Measurements from ENCODE around the gene CELF4. TPM values are rescaled to one million over a fixed set of nuclear protein-coding genes. Genes with fewer than 3 reads are reported as not detected.

Gene CELF4
- polyA plus RNA-seq, 1 experiment: not detected

DNA sequence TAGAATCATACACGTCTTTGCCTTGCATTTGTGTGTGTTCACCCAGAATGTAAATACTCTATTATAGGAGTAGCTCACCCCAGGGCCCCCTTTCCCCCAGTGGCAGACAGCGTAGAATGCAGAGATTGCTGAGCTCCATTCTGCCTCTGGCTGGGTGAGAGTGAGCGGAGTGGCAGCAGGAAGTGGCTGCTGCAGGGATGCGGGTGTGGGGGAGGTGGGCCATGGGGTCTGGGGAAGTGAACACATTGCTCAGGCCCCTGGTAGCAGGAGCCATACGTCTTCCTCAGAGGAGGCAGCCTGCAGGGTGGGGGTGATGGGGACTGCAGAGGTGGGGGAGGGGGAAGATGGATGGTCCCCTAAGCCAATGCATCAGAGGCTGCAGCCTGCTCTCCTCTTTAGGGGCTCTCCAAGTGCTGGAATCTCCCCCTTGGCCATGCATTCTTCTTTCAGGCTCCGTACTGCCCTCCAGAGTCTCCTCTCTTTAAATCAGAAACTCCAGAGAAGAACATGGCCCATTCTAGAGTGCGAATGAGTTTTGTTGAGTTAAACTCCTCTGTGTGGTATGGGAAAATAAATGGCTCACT lies 72.2 kb downstream of the CELF4 start:
- TF ChIP-seq, protein P1, sequence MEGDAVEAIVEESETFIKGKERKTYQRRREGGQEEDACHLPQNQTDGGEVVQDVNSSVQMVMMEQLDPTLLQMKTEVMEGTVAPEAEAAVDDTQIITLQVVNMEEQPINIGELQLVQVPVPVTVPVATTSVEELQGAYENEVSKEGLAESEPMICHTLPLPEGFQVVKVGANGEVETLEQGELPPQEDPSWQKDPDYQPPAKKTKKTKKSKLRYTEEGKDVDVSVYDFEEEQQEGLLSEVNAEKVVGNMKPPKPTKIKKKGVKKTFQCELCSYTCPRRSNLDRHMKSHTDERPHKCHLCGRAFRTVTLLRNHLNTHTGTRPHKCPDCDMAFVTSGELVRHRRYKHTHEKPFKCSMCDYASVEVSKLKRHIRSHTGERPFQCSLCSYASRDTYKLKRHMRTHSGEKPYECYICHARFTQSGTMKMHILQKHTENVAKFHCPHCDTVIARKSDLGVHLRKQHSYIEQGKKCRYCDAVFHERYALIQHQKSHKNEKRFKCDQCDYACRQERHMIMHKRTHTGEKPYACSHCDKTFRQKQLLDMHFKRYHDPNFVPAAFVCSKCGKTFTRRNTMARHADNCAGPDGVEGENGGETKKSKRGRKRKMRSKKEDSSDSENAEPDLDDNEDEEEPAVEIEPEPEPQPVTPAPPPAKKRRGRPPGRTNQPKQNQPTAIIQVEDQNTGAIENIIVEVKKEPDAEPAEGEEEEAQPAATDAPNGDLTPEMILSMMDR (IDR thresholded peaks at IDR 0.05; ENCODE audit: low read depth, low read length): no peak
- DNase-seq (ENCODE audit: low read depth, low spot score): no peak
- H3K27me3 ChIP-seq (ENCODE audit: control insufficient read depth, insufficient read depth, low read length): peaks cover 9% of the 10 kb centered on the region
- ChIA-PET CTCF (interaction anchor here (1.0 kb wide), 1 partner anchor 8 kb away, joined by 3 read pairs; no protein-coding TSS in a partner anchor), POLR2A (no interaction called here)
- H3K27ac ChIP-seq (ENCODE audit: low read depth, low read length): no peak overlapping the region
- no peaks in the 10 kb centered on the region for H3K9me3 ChIP-seq (ENCODE audit: control insufficient read depth, insufficient read depth, low read length)
- H3K4me3 ChIP-seq (ENCODE audit: low read depth, low read length): no peak overlapping the region

- no peak overlapping the region for H3K4me3 ChIP-seq (ENCODE audit: low read depth, low read length)
- POLR2A ChIA-PET: no interaction called here
- no peaks in the 10 kb centered on the region for H3K9me3 ChIP-seq (ENCODE audit: control insufficient read depth, insufficient read depth, low read length)
- H3K27me3 ChIP-seq (ENCODE audit: control insufficient read depth, insufficient read depth, low read length): peaks cover 13% of the 10 kb centered on the region
- no peak overlapping the region for H3K27ac ChIP-seq (ENCODE audit: low read depth, low read length)
- CTCF ChIA-PET: interaction anchor here (1.0 kb wide), 1 partner anchor 8 kb away, joined by 3 read pairs; no protein-coding TSS in a partner anchor
- TF ChIP-seq, protein P1 (IDR thresholded peaks at IDR 0.05; ENCODE audit: low read depth, low read length): no peak
- no peak for DNase-seq (ENCODE audit: low read depth, low spot score)
These were observed 72.6 kb downstream of the CELF4 start for GRCh38 chr18:37492952-37493351.

- POLR2A ChIA-PET: no interaction called here
- CTCF ChIA-PET: no interaction called here
These were observed 74.1 kb downstream of the CELF4 start for GRCh38 chr18:37491526-37491925.

GRCh38 chr18:37489998-37490397 lies 75.6 kb downstream of the CELF4 start:
- TF ChIP-seq, protein P1 (IDR thresholded peaks at IDR 0.05; ENCODE audit: low read depth, low read length): no peak
- no peak overlapping the region for H3K4me3 ChIP-seq (ENCODE audit: low read depth, low read length)
- DNase-seq (ENCODE audit: low read depth, low spot score): no peak
- ChIA-PET CTCF (interaction anchor here (0.6 kb wide), 1 partner anchor 18 kb away, joined by 5 read pairs; no protein-coding TSS in a partner anchor), POLR2A (no interaction called here)
- H3K9me3 ChIP-seq (ENCODE audit: control insufficient read depth, insufficient read depth, low read length): no peaks in the 10 kb centered on the region
- no peak overlapping the region for H3K27ac ChIP-seq (ENCODE audit: low read depth, low read length)
- peaks cover 26% of the 10 kb centered on the region for H3K27me3 ChIP-seq (ENCODE audit: control insufficient read depth, insufficient read depth, low read length)

More at GRCh38 chr18:37491526-37491925, 74.1 kb downstream of the CELF4 start:
- Histone ChIP-seq H3K27ac (ENCODE audit: low read depth, low read length) (no peak overlapping the region), H3K9me3 (ENCODE audit: control insufficient read depth, insufficient read depth, low read length) (no peaks in the 10 kb centered on the region), H3K4me3 (ENCODE audit: low read depth, low read length) (no peak overlapping the region), H3K27me3 (ENCODE audit: control insufficient read depth, insufficient read depth, low read length) (peaks cover 19% of the 10 kb centered on the region)
- DNase-seq (ENCODE audit: low read depth, low spot score): no peak
- TF ChIP-seq, protein P1 (IDR thresholded peaks at IDR 0.05; ENCODE audit: low read depth, low read length): no peak

DNA sequence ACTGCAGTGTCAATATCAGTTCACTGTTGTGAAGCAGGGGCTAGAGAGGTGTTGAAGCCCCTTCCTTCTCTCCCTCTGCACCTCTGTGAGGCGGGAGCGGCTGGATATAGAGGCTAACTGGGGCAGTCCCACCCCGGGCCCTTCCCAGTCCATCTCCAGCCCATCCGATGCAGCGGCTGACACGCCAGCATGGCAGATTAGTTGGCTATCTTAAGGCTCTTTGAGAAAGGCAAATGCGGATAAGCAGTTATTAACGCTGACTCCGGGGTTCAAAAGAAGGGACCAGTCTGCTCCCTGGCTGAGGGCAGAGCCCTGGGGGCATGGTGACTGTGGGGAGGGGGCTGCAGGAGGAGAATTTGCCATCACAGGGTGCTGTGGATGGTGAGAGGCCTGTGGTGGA lies 76.6 kb downstream of the CELF4 start:
- peaks cover 29% of the 10 kb centered on the region for H3K27me3 ChIP-seq (ENCODE audit: control insufficient read depth, insufficient read depth, low read length)
- DNase-seq (ENCODE audit: low read depth, low spot score): no peak
- TF ChIP-seq, protein P1 (IDR thresholded peaks at IDR 0.05; ENCODE audit: low read depth, low read length): no peak
- ChIA-PET CTCF (interaction anchor here (0.6 kb wide), 1 partner anchor 17 kb away, joined by 5 read pairs; no protein-coding TSS in a partner anchor), POLR2A (no interaction called here)
- no peak overlapping the region for H3K27ac ChIP-seq (ENCODE audit: low read depth, low read length)
- no peaks in the 10 kb centered on the region for H3K9me3 ChIP-seq (ENCODE audit: control insufficient read depth, insufficient read depth, low read length)
- H3K4me3 ChIP-seq (ENCODE audit: low read depth, low read length): no peak overlapping the region

Data from AG04450 (cell line).